ENCODE results near the gene LRMDA. TPM values are rescaled to one million over a fixed set of nuclear protein-coding genes. Genes with fewer than 3 reads are reported as not detected.
"Not testable (repeated sequence)": the region's sequence is repeated elsewhere in the genome, so short reads cannot be mapped to it uniquely, and the experiment has no call there.

The LRMDA gene
- total RNA-seq, 1 donor from 2014 or later, result not detected

DNA sequence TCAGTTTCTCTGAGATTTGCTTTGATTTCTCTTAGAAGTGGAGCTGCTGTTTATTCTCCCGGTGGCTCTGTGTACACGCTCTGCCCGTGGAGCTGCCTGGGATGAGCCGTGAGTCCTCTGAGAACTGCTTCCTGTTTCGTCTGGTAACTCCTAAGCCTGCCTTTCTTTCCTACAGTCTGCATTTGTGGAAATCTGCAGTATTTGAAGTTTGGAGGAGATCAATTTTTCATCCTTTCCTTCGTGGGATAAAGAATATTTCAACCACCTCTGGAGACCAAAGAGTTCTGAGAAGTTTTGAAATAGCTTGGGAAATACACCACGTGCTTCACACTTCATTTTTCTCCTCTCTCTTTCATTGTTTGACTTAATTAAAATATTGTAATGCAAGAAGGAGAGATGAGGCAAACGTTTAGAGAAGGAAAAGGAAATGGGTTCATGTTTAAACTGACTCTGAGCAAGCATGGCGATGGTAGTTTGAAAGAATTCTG is 311.9 kb downstream of the LRMDA start:
- Mint-ChIP-seq H3K36me3 (ENCODE audit: low read depth) (no peaks in the 10 kb centered on the region), H3K27me3 (no peaks in the 10 kb centered on the region), H3K27ac (no peak overlapping the region), H3K4me1 (no peaks in the 10 kb centered on the region), H3K9me3 (no peaks in the 10 kb centered on the region), H3K4me3 (no peak overlapping the region)
- no peak for ATAC-seq (ENCODE audit: low read depth)
- CTCF ChIA-PET, result no interaction called here
- TF ChIP-seq, protein P1, sequence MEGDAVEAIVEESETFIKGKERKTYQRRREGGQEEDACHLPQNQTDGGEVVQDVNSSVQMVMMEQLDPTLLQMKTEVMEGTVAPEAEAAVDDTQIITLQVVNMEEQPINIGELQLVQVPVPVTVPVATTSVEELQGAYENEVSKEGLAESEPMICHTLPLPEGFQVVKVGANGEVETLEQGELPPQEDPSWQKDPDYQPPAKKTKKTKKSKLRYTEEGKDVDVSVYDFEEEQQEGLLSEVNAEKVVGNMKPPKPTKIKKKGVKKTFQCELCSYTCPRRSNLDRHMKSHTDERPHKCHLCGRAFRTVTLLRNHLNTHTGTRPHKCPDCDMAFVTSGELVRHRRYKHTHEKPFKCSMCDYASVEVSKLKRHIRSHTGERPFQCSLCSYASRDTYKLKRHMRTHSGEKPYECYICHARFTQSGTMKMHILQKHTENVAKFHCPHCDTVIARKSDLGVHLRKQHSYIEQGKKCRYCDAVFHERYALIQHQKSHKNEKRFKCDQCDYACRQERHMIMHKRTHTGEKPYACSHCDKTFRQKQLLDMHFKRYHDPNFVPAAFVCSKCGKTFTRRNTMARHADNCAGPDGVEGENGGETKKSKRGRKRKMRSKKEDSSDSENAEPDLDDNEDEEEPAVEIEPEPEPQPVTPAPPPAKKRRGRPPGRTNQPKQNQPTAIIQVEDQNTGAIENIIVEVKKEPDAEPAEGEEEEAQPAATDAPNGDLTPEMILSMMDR (IDR thresholded peaks at IDR 0.05), result no peak
- intact Hi-C loops (cut with micrococcal nuclease), result no loop called here
- DNase-seq, result no peak
- POLR2A ChIA-PET, result no interaction called here

DNA sequence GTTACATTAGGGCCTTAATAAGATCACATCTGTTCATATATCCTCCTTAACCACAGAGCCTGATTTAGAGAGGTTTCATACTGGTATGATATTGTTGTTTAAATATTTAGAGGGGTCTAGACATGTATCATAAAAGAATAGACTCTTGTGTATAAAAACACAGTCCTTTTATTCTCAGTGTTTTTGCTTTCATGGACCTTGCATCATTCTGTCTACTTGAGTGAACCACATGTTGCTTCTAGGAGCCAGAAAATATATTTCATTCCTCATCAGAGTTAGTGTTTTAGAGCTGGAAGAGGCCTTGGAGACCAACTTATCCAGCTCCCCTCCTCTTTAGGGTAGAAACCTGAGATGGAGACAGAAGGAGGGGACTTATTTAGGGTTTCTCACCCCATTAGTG is 312.8 kb downstream of the LRMDA start:
- intact Hi-C loops (cut with micrococcal nuclease), result no loop called here
- Mint-ChIP-seq H3K9me3 (no peaks in the 10 kb centered on the region), H3K36me3 (ENCODE audit: low read depth) (no peaks in the 10 kb centered on the region), H3K4me3 (no peak overlapping the region), H3K27ac (no peak overlapping the region), H3K27me3 (no peaks in the 10 kb centered on the region), H3K4me1 (no peaks in the 10 kb centered on the region)
- ChIA-PET POLR2A (no interaction called here), CTCF (no interaction called here)
- TF ChIP-seq, protein P1 (IDR thresholded peaks at IDR 0.05), result no peak
- DNase-seq, result no peak
- no peak for ATAC-seq (ENCODE audit: low read depth)

DNA sequence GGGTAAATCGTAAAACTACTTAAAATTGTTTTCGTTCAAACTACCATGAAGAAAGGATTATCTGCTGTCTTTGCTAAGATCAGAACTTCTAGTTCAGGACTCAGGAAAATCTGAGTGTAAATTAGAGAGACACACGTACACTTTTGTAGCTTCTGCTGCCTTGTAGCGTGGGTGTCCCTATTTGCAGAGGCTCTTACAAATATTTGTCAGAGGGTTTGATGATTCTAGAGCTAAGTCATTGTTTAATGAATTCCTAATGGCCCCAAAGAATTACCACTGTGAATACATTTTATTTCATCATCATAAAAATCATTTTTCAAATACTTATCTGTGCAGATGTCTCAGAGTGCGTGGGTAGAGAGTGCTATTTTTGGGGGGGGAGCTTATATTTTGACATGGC is 314.9 kb downstream of the LRMDA start:
- TF ChIP-seq, protein P1 (IDR thresholded peaks at IDR 0.05), result no peak
- Mint-ChIP-seq H3K36me3 (ENCODE audit: low read depth) (no peaks in the 10 kb centered on the region), H3K27me3 (no peaks in the 10 kb centered on the region), H3K4me1 (no peaks in the 10 kb centered on the region), H3K27ac (no peak overlapping the region), H3K4me3 (no peak overlapping the region), H3K9me3 (no peaks in the 10 kb centered on the region)
- ChIA-PET POLR2A (no interaction called here), CTCF (no interaction called here)
- DNase-seq (no peak), ATAC-seq (ENCODE audit: low read depth) (no peak)
- intact Hi-C loops (cut with micrococcal nuclease), result no loop called here

DNA sequence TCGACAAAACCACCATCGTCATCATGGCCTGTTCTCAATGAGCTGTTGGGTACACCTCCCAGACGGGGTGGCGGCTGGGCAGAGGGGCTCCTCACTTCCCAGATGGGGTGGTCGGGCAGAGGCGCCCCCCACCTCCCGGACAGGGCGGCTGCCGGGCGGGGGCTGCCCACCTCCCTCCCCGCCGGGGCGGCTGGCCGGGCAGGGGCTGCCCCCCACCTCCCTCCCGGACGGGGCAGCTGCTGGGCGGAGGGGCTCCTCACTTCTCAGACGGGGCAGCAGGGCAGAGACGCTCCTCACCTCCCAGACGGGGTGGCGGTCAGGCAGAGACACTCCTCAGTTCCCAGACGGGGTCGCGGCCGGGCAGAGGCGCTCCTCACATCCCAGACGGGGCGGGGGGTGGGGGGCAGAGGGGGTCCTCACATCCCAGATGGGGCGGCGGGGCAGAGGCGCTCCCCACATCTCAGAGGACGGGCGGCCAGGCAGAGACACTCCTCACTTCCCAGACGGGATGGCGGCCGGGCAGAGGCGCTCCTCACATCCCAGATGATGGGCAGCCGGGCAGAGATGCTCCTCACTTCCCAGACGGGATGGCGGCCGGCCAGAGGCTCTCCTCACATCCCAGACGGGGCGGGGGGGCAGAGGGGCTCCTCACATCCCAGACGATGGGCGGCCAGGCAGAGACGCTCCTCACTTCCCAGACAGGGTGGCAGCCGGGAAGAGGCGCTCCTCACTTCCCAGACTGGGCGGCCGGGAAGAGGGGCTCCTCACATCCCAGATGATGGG is 318.9 kb downstream of the LRMDA start:
- CTCF ChIA-PET; H3K27me3 Mint-ChIP-seq; ATAC-seq (ENCODE audit: low read depth); H3K36me3 Mint-ChIP-seq (ENCODE audit: low read depth); H3K4me3 Mint-ChIP-seq; H3K27ac Mint-ChIP-seq; POLR2A ChIA-PET; intact Hi-C loops (cut with micrococcal nuclease); H3K4me1 Mint-ChIP-seq; H3K9me3 Mint-ChIP-seq; DNase-seq: not testable (repeated sequence)

DNA sequence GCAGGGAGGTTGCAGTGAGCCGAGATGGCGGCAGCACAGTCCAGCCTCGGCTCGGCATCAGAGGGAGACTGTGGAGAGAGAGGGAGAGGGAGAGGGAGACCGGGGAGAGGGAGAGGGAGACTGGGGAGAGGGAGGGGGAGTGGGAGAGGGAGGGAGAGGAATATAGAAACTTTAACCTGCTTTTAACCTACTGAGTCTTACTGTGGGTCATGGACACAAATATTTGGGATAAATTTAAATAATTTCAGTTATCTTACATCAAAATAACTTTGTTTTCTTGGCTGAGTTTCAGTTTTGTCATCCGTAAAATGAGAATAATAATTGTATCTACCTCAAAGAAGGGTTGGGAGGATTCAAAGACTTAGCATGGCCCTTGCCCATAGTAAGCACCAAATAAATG is 319.8 kb downstream of the LRMDA start:
- ChIA-PET POLR2A (no interaction called here), CTCF (no interaction called here)
- no peak for DNase-seq
- Mint-ChIP-seq H3K27ac (no peak overlapping the region), H3K4me1 (no peaks in the 10 kb centered on the region), H3K4me3 (no peak overlapping the region), H3K27me3 (peaks cover 3% of the 10 kb centered on the region), H3K9me3 (no peaks in the 10 kb centered on the region), H3K36me3 (ENCODE audit: low read depth) (no peaks in the 10 kb centered on the region)
- no peak for ATAC-seq (ENCODE audit: low read depth)
- TF ChIP-seq, protein P1 (IDR thresholded peaks at IDR 0.05), result no peak
- intact Hi-C loops (cut with micrococcal nuclease), result no loop called here

DNA sequence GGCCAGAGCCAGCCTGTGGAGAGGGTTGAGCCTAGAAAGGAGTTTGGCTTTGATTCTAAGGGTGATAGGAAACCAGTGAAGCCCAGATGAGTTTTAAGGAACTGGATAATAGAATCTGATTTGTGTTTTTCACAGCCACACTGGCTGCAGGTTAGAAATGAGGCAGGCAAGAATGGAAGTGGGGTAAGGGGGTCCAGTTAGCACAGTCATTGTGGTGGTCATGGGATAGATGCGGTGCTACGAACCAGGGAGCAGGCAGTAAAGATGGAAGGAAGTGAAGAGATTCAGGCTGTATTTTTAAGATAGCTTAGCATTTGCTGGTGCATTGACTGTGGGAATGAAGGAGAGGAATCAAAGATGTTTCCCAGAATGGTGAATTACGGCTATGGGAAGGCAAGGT is 322.2 kb downstream of the LRMDA start:
- no peaks in the 10 kb centered on the region for H3K4me1 Mint-ChIP-seq

More for the DNA sequence above, 322.2 kb downstream of the LRMDA start:
- intact Hi-C loops (cut with micrococcal nuclease), result no loop called here
- TF ChIP-seq, protein P1 (IDR thresholded peaks at IDR 0.05), result no peak
- POLR2A ChIA-PET, result no interaction called here
- H3K9me3 Mint-ChIP-seq, result no peaks in the 10 kb centered on the region
- DNase-seq (no peak), ATAC-seq (ENCODE audit: low read depth) (no peak)
- H3K36me3 Mint-ChIP-seq (ENCODE audit: low read depth), result no peaks in the 10 kb centered on the region
- no peak overlapping the region for H3K4me3 Mint-ChIP-seq
- CTCF ChIA-PET, result no interaction called here
- no peak overlapping the region for H3K27ac Mint-ChIP-seq
- H3K27me3 Mint-ChIP-seq, result peaks cover 3% of the 10 kb centered on the region

Measured in activated B cell treated with CpG ODN at 0.5 μM for 24 hours (primary cell).